Cardiac fibroblast (primary cell): ENCODE data around the gene XRCC1.
A peak's percentile ranks its signal among the peaks of the same experiment; 100 is the strongest.

Source experiments
- DNase-seq, 2 donors: peaks; one replicate each; pipeline versions ENCODE4 v3.0.0 to v3.0.0-alpha.2; 2010; ENCODE audit warnings: low read depth in 2 of 2
- H3K4me3 ChIP-seq, 2 donors: replicated peaks in 1 of 2; 1 replicate in 1 of 2; 2 replicates in 1 of 2; pipeline ENCODE4 v1.5.1; 2011; ENCODE audit warnings: low read depth in 2 of 2, low read length in 2 of 2, mild to moderate bottlenecking in 2 of 2, moderate library complexity in 1 of 2
- CTCF ChIP-seq: IDR thresholded peaks from one replicate; pipeline ENCODE4 v1.5.1; 2011; ENCODE audit warnings: low read depth, mild to moderate bottlenecking, low read length, inconsistent platforms

The XRCC1 gene

GRCh38 chr19:43504426-43505185 is 70.7 kb downstream of the XRCC1 start, which contains the start of gene PHLDB3:
TSS of gene PHLDB3 (minus strand) at chr19:43504746. CDS start at chr19:43504118, 628 bp downstream.
- TF ChIP-seq CTCF: no peak
- peak in 1 of 2 donors; percentile 18 for DNase-seq
- peak within 1 kb of the TSS; percentile 86 to 90 for H3K4me3 ChIP-seq

GRCh38 chr19:43503501-43504425 is 71.6 kb downstream of the XRCC1 start:
- peak overlapping the region; percentile 86 to 90 for H3K4me3 ChIP-seq
- TF ChIP-seq CTCF: no peak
- DNase-seq: peak; percentile 90 to 91

GRCh38 chr19:43502419-43502976 is 72.8 kb downstream of the XRCC1 start:
- TF ChIP-seq CTCF: no peak
- H3K4me3 ChIP-seq: no peak overlapping the region
- DNase-seq: no peak

- no peak for TF ChIP-seq CTCF
- peak overlapping the region in 1 of 2 donors; percentile 3 for H3K4me3 ChIP-seq
Observed at GRCh38 chr19:43501661-43502418, 73.5 kb downstream of the XRCC1 start.

GRCh38 chr19:43499042-43499441 is 76.3 kb downstream of the XRCC1 start:
- no peak for TF ChIP-seq CTCF
- H3K4me3 ChIP-seq: no peak overlapping the region
- no peak for DNase-seq

More at GRCh38 chr19:43501661-43502418, 73.5 kb downstream of the XRCC1 start:
- peak in 1 of 2 donors; percentile 5 for DNase-seq
